HG02571 (cell line): Measurements from ENCODE around the gene FRMD5.
A peak's percentile ranks its signal among the peaks of the same experiment; 100 is the strongest.

ENCODE experiments used
- ATAC-seq: cut with Tn5 transposase; IDR thresholded peaks from one replicate; pipeline ENCODE4 v1.9.1; 2021; ENCODE audit warnings: mild to moderate bottlenecking, moderate library complexity; ENCODE audit not compliant: unreplicated experiment

The FRMD5 gene

DNA sequence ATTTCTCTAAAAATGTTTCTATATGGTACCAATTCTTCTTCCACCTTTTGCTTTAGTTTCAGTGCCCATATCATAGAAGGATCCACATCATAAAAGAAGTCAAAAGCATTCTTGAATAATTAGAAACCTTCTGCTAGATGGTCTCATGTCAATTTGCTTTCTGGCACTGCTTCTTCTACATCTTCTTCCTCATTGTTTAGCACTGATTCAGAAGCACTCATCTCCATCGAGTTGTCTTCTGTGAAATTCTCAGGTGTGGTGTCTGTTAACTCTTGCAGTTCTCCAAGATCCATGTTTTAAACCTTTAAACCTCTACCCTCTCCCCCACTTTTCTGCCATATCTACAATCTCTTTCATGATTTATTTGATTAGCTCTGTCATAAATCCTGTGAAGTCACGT lies 213.5 kb downstream of the FRMD5 start:
- no peak for ATAC-seq

DNA sequence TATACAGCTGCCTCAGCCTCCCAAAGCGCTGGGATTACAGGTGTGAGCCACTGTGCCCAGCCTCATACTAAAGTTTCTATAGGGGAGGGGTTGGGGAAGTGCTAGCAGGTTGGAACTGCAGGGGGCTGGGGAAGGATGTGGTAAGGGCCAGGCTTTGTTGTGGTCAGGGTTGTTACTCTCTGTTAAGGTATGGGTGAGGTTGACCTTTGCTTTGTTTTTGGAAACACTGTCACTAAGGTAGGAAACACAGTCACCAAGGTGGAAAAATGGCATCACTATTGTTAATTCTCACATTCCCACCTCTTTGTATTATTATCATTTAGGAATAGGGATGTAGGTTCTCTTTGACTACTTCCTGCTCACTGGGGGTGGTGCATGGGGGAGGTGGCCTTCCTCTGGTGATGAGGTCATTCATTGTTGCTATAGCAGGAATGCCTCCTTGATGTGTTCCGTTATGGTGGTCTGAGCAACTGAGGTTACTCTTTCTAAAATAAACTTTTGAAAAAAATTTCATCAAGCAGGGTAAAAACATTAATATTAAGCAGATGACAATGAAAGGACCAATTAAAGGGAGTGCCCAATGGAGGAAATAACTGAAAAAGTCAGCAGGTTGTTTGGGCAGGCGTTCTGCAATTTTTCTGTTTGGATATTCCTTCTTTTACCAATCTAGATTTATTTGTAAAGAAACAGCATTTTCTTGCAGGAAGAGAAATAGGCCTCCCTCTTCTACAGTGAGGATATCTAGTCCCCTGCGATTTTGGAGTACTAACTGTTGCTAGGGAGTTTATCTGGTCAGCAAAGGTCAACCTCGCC lies 217.8 kb downstream of the FRMD5 start:
- no peak for ATAC-seq

DNA sequence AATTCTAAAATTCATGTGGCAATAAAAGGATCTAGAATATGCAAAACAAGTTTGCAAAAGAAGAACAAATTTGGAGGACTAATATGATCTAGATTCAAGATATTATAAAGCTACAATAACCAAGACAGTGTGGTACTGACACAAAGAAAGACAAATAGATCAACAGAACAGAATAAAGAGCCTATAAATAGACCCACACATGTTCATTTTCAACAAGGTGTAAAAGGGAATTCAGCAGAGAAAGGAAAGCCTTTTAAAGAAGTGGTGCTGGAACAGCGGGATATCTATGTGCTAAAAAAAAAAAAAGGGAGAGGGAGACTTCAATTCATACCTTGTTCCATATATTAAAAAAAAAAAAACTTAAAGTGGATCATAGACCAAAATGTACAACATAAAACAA lies 219.3 kb downstream of the FRMD5 start:
- no peak for ATAC-seq

DNA sequence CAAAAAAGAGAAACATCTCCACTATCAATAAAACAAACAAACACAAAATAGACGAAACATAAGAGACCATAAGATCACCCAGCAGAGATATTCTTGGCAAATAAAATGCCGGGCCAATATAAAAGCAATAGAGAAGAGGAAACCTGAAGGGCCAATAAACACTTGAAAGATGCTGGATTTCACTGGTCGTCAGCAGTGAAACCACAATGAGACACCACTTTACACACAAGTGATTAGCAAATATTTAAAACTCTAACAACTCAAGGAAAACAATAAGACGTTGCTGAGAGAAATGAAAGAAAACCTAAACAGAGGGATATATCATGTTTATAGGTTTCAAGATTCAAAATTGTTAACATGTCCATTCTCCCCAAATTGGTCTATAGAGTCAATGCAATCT lies 219.7 kb downstream of the FRMD5 start:
- no peak for ATAC-seq

DNA sequence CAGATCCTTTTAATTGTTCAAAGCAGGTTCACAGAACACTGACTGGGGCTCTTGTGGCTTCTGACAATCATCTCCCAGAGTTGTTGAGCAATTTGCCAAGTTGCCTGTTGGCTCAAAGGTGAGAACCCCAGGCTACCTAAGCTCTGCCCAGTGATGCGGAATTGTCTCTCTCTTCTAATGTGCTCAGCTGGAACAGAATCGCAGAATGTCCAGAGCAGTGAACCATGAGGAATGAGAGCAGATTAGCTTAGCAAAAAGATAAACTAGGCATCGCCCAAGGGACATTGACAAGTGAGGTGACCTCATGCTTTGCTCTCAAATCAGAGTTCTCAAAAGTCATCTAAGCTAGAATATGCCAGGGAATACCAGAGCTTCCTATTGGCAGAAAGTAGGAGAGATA lies 220.2 kb downstream of the FRMD5 start:
- no peak for ATAC-seq

DNA sequence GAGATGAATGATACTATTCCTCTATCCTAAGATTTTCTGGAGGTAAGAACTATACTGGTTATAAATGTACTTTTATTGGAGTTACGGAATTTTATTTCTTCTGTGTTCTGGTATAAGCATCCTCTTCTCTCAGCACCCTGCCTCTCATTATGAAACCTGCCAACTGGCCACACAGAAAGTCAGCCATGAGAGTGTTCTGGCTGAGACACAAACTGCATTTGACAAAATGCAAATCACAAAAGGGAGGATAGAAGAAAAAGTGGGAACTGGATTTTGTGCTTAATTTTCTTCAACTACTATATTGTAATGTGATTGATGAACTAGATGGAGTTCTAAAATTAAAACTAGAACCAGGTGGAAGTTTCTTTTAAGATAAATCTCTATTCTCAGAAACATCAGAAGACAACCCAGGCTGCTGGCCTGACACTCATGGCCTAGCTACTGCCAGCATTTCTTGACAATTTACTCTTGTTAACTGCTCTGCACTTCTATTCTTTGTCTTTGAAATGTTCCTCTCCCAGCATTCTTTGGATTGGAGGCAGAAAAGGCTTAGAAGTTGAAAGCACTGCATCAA lies 225.2 kb downstream of the FRMD5 start:
- no peak for ATAC-seq

DNA sequence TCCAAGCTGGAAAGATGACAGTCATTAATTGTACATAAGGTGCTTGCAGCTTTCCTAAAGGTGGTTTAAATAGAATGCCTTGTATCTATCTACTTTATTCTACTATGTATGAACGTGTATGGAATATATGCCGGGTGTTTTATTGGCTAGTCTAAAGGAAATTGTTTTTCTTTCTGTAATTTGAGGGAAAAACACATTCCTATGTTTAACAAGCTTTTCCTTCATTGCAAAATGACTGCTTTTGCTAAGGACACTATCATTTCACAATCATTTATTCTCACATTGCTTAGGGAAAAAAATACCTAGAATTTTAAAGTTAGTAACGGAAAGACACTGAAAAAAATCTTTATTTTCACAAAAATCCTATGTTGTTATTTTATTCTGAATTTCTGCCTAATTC lies 226.5 kb downstream of the FRMD5 start:
- no peak for ATAC-seq

DNA sequence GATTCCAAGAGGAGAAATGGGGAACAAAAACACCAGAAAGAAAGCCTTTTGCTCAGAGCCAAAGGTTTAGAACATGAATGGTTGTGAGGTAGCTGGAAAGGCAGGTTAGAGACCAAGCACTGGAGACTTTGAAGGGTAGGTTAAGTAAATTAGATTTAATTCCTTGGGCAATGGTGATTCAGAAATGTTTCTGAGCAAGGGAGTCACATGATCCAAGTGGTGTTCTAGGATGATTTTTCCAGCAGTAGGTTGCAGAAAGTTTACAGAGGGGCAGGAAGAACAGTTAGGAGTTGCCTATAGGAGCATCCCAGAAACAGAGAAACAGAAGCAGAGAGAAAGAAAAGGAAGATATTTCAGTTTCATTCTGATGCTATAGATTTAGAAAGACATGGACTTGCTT lies 228.4 kb downstream of the FRMD5 start:
- no peak for ATAC-seq

DNA sequence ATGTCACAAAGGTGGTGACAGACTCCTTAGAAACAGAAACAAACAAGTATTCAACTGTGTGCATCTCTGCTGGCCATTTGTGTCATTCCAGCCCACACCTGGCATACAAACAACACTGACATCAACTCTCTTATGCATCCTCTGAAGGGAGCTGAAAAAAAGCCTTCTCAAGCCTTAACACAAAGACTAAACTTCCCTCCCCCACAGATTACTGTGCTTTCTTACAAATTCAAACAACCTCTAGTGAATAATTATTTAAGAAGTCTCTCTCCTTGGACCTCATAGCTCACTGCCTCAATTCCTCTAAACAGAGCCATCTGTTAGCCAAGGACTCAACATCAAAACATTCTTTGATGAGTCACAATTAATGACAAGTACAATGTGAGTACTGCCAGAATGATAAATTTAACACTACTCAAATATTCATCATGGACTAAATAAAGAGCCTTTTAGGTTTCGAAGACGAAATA lies 236.2 kb downstream of the FRMD5 start:
- no peak for ATAC-seq

DNA sequence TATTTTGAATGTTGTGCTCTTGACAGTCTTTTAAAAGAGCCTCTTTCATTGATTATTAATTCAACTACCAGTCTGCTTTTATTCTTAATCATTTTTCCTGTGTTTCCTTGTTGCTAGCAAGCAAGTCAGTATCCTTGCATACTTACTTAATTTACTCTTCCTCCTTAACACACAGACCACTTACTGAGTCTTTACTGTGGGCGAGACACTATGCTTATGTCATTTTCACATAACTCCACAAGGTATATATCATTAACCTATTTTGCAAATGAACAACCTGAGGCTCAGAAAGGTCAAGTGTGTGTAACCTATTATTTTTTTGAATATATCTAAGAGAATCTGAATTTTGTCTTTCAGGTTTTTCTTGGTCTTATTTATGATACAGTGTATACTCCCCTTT lies 237.3 kb downstream of the FRMD5 start:
- no peak for ATAC-seq

DNA sequence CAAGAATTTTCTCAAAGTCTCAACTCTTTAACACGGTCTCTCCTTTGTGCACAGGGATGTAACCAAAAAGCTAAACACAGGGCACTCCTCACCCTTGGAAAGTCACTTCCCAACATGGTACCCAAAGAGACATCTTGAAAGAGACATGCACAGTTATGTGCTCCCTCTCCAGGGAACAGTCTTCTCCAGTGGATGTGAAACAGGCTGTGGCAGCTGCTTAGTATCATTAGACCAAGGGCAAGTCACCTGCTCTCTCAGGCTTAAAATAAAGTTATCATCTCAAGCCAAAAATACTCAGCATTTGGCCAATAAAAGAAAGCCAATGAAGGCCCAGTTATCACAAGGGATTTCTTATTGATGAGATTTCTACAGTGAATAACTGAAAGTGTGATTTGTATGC lies 239.9 kb downstream of the FRMD5 start:
- no peak for ATAC-seq

DNA sequence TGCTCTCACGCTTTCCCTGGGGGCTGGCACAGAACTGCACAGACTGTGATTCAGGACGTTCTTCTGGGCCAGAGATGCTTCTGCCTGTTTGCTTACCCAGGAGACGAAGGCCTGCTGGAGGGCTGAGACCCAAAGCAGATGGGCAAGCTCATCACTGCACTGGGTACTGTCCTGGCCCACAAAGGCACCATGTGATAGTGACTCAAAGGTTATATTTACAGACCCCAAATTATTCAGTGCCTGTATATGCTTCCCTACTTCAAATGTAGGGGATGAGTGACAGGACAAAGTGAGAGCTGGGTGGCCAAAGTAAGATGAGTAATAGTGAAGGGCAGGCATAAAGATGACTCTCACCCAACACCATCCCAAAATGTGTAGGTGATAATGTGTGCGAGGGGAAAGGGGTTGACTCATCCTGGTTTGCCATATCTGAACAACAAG lies 240.9 kb downstream of the FRMD5 start:
- ATAC-seq: no peak

DNA sequence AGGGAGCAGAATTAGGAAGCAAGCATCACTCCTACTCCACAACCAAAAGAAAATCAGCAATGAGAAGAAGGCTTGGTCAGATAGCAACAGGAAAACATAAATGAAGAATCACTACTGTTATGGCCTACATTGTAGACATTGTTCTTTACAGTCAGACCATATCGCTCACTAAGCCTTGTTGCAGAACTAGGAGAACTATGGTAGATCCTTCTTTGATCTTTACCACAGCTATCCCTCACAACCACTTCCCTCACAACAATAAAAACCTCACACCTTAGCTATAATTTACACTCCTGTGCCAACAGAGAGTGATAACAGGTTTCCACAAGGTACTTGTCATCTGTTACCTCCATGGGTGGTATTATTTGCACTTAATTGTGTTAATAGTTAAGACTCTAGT lies 241.7 kb downstream of the FRMD5 start:
- ATAC-seq: no peak

DNA sequence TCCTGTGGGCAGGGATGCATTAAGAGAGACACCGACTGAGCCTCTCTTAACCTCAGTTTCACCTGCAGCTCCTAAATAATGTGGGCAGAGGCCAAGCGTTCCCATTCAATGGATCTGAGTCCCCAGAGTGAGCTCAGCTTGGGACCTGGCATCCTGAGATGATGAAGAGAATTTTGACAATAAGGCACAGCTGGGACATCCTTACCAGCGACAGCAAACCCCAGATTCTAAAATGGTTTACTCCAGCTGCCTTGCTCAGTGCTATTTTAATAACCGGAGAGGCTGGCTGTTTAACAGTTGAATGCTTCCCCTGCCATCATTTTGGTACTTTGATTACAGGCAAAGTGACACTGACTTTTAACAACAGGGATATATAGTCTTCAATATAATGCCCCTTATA lies 244.5 kb downstream of the FRMD5 start:
- ATAC-seq: no peak

DNA sequence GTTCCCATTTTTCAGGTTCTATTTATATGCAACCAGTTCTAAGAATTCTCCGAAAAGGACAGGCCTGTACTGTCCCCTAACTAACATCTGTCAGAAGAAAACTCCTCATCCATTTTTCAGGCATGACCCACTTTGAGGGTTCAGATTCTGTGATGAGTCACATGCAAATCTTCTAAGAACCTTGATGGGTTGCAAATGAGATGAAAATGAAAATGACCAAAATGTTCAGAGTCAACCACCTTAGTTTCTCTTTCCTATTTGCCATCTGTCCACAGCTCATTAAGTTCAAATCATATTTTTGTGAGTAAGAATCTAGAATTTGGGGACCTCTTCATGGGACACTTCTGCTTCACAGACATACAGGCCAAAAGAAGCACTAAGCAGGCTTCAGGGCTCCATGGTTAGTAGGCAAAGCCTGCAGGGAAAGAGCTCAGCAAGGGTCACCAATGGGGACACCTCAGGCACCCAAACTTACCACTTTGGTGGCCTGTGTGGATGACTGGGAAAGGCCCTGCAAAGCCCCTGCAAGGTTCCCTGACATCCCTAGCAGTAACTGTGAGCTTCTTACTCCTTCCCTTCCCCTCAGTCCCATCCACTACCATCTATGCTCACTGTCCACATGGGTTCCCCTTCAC lies 246.3 kb downstream of the FRMD5 start:
- ATAC-seq: peak; percentile 79

DNA sequence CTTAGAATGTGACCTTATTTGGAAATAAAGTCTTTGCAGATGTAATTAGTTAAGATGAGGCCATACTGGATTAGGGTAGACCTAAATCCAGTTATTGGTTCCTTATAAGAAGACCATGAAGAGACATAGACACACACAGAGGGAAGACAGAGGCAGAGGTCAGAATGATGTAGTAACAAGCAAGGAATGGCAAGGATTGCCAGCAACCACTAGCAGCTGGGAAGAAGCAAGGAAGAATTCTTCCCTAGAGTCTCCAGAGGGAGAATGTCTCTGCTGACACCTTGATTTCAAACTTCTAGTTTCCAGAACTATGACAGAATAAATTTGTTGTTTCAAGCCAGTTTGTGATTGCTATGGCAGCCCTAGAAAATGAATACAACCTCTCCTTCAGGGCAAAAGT lies 251.6 kb downstream of the FRMD5 start:
- no peak for ATAC-seq

DNA sequence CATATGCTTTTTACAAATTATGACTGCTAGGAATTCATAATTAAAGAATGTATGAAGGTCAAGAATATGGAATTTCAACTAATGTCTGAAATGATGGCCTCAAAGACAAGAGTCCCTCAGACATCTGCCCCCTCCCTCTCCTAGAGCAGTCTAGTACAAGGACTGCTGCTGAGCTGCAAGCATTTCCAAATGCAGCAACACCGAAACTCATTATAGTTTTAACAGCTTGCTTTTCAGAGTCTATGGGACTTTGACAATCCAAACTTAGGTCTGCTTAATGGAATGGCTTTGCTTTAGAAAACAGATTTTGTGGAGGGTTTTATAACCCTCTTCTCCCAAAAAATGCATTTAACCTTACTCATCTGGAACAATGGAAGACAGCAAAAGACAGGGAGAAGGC lies 252.9 kb downstream of the FRMD5 start:
- no peak for ATAC-seq

DNA sequence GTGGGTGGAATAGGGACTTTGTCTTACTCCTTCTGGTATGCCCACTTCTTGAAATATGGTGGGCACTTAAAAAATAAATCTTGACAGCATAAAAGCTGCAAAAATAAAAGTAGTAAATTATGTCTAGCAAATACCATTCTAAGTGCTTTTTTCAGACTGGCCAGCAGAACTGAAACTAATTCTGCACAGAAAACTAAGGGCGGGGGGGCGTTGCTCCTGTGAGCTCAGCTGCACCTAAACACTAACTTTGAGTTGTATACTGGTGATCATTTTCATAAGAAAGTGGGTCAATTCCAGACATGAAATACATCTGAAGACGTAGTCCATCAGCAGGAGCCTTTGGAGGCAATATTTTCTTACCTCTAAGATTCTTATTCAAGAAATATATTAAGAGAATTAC lies 253.5 kb downstream of the FRMD5 start:
- no peak for ATAC-seq

DNA sequence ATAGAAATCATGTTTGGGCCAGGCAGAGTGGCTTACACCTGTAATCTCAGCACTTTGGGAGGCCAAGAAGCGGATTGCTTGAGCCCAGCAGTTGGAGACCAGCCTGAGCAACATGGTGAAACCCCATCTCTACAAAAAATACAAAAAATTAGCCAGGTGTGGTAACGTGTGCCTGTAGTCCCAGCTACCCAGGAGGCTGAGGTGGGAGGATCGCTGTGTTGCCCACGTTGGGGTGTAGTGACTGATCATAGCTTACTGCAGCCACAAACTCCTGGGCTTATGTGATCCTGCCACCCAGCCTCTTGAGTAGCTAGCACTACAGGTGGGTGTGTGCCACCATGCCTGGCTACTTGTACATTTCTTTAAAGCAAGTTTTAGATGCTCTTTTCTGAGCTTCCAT lies 254.0 kb downstream of the FRMD5 start:
- no peak for ATAC-seq

DNA sequence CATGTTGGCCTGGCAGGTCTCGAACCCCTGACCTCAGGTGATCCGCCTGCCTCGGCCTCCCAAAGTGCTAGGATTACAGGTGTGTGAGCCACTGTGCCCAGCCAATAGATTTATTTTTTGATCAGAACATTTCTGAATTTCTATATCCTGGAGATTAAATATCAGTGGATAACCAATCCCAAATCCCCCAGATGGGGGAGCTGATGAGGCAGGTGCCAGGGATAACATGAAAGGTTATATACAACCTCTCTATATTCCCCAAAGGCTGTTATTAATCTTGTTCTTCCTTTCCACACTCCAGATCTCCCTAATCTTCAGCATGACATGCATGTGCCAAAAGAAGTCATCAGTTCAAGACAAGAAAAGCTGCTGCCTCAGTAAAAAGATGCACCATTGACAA lies 256.0 kb downstream of the FRMD5 start:
- no peak for ATAC-seq

DNA sequence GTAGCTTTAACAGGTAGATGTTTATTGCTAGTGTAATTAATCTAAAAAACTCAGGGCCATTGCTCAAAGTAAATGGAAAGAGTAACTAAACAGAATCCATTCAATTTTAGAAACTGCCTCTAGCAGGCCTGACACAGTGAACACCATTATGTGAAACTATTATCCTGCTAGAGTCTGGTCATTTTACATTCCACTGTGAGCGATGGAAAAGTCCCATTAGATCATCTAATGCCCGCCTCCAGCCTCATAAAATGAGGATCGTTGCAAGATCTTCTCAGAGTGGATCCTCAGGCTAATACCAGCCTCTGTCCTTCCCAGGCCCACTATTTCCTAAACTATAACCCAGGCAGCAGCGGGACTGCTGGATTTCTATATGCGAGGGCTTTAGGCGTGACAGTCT lies 260.6 kb downstream of the FRMD5 start:
- no peak for ATAC-seq

DNA sequence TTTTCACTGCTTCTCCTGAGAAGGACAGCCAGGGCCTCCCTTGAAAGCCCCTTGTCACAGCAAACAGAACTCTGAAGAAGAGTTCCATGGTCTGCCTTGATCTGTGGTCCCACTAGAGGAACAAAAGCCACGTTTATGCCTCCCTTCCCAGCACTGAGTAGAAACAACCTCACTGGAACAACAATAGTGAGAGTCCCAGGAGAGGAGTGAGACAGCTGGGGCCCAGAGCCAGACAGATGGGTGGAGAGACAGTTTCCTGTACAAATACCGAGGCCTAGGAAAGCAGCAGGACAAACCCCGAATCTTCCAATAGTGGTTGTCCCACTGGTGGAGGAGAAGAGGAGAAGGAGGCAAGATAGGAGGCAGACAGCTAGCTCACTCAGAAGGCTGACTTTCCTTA lies 262.2 kb downstream of the FRMD5 start:
- no peak for ATAC-seq
